Fibroblast of villous mesenchyme (primary cell): ENCODE results near the gene NDFIP1. TPM values are rescaled to one million over a fixed set of nuclear protein-coding genes. Genes with fewer than 3 reads are reported as not detected.

ENCODE experiments used
- DNase-seq: peaks from one replicate; pipeline ENCODE4 v3.0.0-alpha.2; 2010; ENCODE audit warnings: low read depth
- H3K4me3 ChIP-seq: 2 replicates; pipeline ENCODE4 v1.5.1; 2011; ENCODE audit warnings: low read depth, mild to moderate bottlenecking, low read length
- CTCF ChIP-seq: IDR thresholded peaks from 2 replicates; pipeline ENCODE4 v1.5.1; 2012; ENCODE audit warnings: low read depth, mild to moderate bottlenecking, low read length; ENCODE audit not compliant: insufficient read depth
- total RNA-seq: library from RNA; depleted of rRNA; stranded (reverse); fragments of >200 nt; gene quantifications from 2 replicates; pipeline ENCODE4 v1.2.3, GENCODE V29; 2012

NDFIP1 gene
- total RNA-seq, 1 donor = 92.0 TPM

GRCh38 chr5:142107736-142108431 is 695 bp upstream of the NDFIP1 start:
- no peak for DNase-seq
- no peak for TF ChIP-seq CTCF
- H3K4me3 ChIP-seq = peak overlapping the region; percentile 85

GRCh38 chr5:142109331-142110045 is 909 bp downstream of the NDFIP1 start:
- peak; percentile 51 for DNase-seq
- H3K4me3 ChIP-seq = peak overlapping the region; percentile 85
- TF ChIP-seq CTCF = no peak

GRCh38 chr5:142110046-142110531 is 1.5 kb downstream of the NDFIP1 start:
- DNase-seq = peak; percentile 91
- peak overlapping the region; percentile 85 for H3K4me3 ChIP-seq
- TF ChIP-seq CTCF = peak; percentile 1

GRCh38 chr5:142110988-142111687 is 2.6 kb downstream of the NDFIP1 start:
- no peak overlapping the region for H3K4me3 ChIP-seq

GRCh38 chr5:142114687-142115086 is 6.1 kb downstream of the NDFIP1 start:
- no peak for TF ChIP-seq CTCF
- no peak for DNase-seq
- H3K4me3 ChIP-seq = no peak overlapping the region

More at GRCh38 chr5:142110988-142111687, 2.6 kb downstream of the NDFIP1 start:
- no peak for DNase-seq
- TF ChIP-seq CTCF = no peak

- H3K4me3 ChIP-seq = no peak overlapping the region
- DNase-seq = peak; percentile 35
- TF ChIP-seq CTCF = no peak
Measured at GRCh38 chr5:142115937-142116614, 7.5 kb downstream of the NDFIP1 start.
